Activated CD4-positive, alpha-beta T cell treated with anti-CD3 and anti-CD28 coated beads, Interleukin-2, amount 10 ng/mL, durations not matched to agents 24 days and 14 days (primary cell): Measurements from ENCODE around the gene SMPD1. TPM values are rescaled to one million over a fixed set of nuclear protein-coding genes. Genes with fewer than 3 reads are reported as not detected.

Experiments
- DNase-seq: peaks from one replicate; pipeline ENCODE4 v3.0.0; 2022
- H3K27ac Mint-ChIP-seq: one replicate; pipeline ENCODE4 v1.8.0; 2022; ENCODE audit warnings: mild to moderate bottlenecking, mixed read lengths
- H3K27me3 Mint-ChIP-seq: one replicate; pipeline ENCODE4 v1.8.0; 2022; ENCODE audit warnings: mixed read lengths
- H3K36me3 Mint-ChIP-seq: one replicate; pipeline ENCODE4 v1.8.0; 2022; ENCODE audit warnings: low read depth, mild to moderate bottlenecking, mixed read lengths
- H3K4me1 Mint-ChIP-seq: one replicate; pipeline ENCODE4 v1.8.0; 2021; ENCODE audit warnings: mixed read lengths
- H3K4me3 Mint-ChIP-seq: one replicate; pipeline ENCODE4 v1.8.0; 2022; ENCODE audit warnings: mild to moderate bottlenecking, moderate library complexity, mixed read lengths
- H3K9me3 Mint-ChIP-seq: one replicate; pipeline ENCODE4 v1.8.0; 2021; ENCODE audit warnings: mixed read lengths
- intact Hi-C: fragments of 100-400 bp; cut with micrococcal nuclease; formaldehyde crosslinking; loops from one replicate; pipeline ENCODE4 v1.15.1; 2023
- total RNA-seq: library from RNA; stranded (reverse); gene quantifications from 2 replicates; pipeline ENCODE4 v1.2.3, GENCODE V29; 2022

Gene SMPD1
- total RNA-seq, 1 donor from 2014 or later, result 10.0 TPM

GRCh38 chr11:6440906-6441358, 50.7 kb downstream of the SMPD1 start, which contains the start of gene HPX:
Gene HPX, minus strand, starts transcription at chr11:6440987. Its CDS starts 24 bp downstream, at chr11:6440963.
- Mint-ChIP-seq H3K4me1 (peaks cover 1% of the 10 kb centered on the region), H3K9me3 (no peaks in the 10 kb centered on the region), H3K27me3 (peaks cover 6% of the 10 kb centered on the region), H3K36me3 (no peaks in the 10 kb centered on the region), H3K4me3 (no peak within 1 kb of the TSS), H3K27ac (no peak within 1 kb of the TSS)
- DNase-seq, result no peak
- intact Hi-C loops, result no loop called here

DNA sequence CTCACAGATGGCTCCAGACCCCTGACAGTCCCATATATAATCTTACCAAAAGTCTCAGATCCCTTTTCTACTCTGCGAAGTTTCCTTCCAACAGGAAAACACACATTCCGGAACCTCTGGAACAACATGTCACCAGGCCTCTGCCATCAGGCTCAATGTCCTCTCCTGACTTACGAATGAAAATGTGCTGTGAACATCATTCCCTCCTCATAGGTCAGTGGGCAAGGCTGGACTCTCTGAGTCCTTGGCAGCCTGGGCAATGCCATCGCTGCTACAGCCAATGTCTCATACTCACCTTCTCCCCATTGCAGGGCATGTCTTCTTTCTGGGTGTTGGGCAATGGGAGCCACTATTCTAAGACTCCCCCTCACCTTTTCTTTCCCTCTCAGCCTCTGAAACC, 52.2 kb downstream of the SMPD1 start:
- Mint-ChIP-seq H3K36me3 (no peaks in the 10 kb centered on the region), H3K27ac (no peak overlapping the region), H3K27me3 (peaks cover 11% of the 10 kb centered on the region), H3K4me1 (no peaks in the 10 kb centered on the region), H3K4me3 (no peak overlapping the region), H3K9me3 (no peaks in the 10 kb centered on the region)
- intact Hi-C loops, result loop anchor here (2.0 kb wide), 1 partner anchor 52 kb away; the partner anchor contains the start of gene SMPD1
- no peak for DNase-seq

DNA sequence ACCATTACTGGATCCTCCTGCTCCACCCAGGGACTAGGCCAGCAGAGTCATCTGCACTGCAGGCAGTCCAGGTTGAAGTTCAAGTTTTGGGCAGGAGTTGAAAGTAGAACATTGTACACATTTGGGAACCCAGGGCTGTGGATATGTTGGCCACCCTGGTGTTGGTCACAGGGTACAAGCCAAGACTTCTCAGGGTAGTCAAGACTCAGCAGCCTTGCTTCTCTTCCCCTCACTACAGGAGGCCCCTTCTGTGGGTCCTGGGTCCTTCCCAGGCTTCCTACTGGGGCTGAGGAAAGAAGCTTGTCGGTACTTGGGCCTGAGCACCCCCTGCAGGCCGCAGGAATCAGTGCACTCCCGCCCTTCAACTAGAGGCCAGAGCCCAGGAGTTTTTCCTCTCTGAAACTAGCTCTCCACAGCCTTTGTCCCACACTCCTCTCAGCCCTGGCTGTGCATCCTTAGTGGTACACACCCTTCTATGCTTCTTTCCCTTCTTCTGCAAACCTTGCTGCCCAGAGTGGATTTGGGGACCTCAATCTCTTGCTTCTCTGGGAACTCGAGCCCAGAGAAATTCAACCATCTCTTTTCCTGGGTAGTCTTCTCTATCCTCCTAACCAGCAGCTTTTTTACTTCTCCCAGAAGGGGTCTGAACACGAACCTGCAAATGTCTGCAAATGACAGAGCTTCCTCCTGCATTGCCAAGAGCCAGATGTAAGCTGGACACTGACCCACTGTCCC, 53.2 kb downstream of the SMPD1 start:
- DNase-seq, result peak; percentile 87
- no peaks in the 10 kb centered on the region for H3K9me3 Mint-ChIP-seq
- H3K36me3 Mint-ChIP-seq, result no peaks in the 10 kb centered on the region
- peaks cover 11% of the 10 kb centered on the region for H3K27me3 Mint-ChIP-seq
- H3K27ac Mint-ChIP-seq, result no peak overlapping the region
- intact Hi-C loops, result loop anchor here (1.0 to 2.0 kb wide), 2 partner anchors 53 to 64 kb away; partner anchors contain the start of gene SMPD1
- no peak overlapping the region for H3K4me3 Mint-ChIP-seq
- H3K4me1 Mint-ChIP-seq, result no peaks in the 10 kb centered on the region

Other genes starting within 250 kb of the SMPD1 start
- not detected in 2 replicates for gene OR52B2, start 220.1 kb upstream of the SMPD1 start, total RNA-seq
- gene OR52W1, start 191.2 kb upstream of the SMPD1 start, total RNA-seq, result not detected in 2 replicates
- gene C11orf42, start 184.9 kb upstream of the SMPD1 start, total RNA-seq, result not detected in 2 replicates
- 19.3 and 20.2 TPM in 2 replicates for gene FHIP1B, start 155.8 kb upstream of the SMPD1 start, total RNA-seq
- gene CNGA4, start 151.4 kb upstream of the SMPD1 start, total RNA-seq, result not detected in 2 replicates
- gene CCKBR, start 130.6 kb upstream of the SMPD1 start, total RNA-seq, result not detected in 2 replicates
- 35.7 and 36.0 TPM in 2 replicates for gene CAVIN3, start 70.0 kb upstream of the SMPD1 start, total RNA-seq
- gene APBB1, start 28.6 kb downstream of the SMPD1 start, total RNA-seq, result 24.1 TPM in 2 replicates
- not detected in 2 replicates for gene HPX, start 50.5 kb downstream of the SMPD1 start, total RNA-seq
- gene TRIM3, start 83.5 kb downstream of the SMPD1 start, total RNA-seq, result 3.4 and 4.1 TPM in 2 replicates
- 50.8 and 51.2 TPM in 2 replicates for gene ARFIP2, start 90.9 kb downstream of the SMPD1 start, total RNA-seq
- gene TIMM10B, start 91.0 kb downstream of the SMPD1 start, total RNA-seq, result 41.3 and 47.4 TPM in 2 replicates
- 21.5 and 22.8 TPM in 2 replicates for gene DNHD1, start 106.8 kb downstream of the SMPD1 start, total RNA-seq
- gene RRP8, start 213.1 kb downstream of the SMPD1 start, total RNA-seq, result 41.5 and 43.8 TPM in 2 replicates
- gene ILK, start 213.3 kb downstream of the SMPD1 start, total RNA-seq, result 89.6 and 92.4 TPM in 2 replicates
- gene TAF10, start 221.7 kb downstream of the SMPD1 start, total RNA-seq, result 140 and 141 TPM in 2 replicates
- 32.2 and 35.2 TPM in 2 replicates for gene TPP1, start 228.9 kb downstream of the SMPD1 start, total RNA-seq